GM21515 (cell line): ENCODE results near the gene LPCAT1.
"Not testable (repeated sequence)": the region's sequence is repeated elsewhere in the genome, so short reads cannot be mapped to it uniquely, and the experiment has no call there.

Experiments used
- ATAC-seq: cut with Tn5 transposase; IDR thresholded peaks from one replicate; pipeline ENCODE4 v1.9.1; 2021; ENCODE audit not compliant: unreplicated experiment

The LPCAT1 gene

GRCh38 chr5:1523793-1524480, at the start of gene LPCAT1:
Gene LPCAT1 (minus strand): TSS chr5:1523960. CDS start chr5:1523844, 116 bp downstream.
- peak; percentile 71 for ATAC-seq

GRCh38 chr5:1571875-1572274, 48.1 kb upstream of the LPCAT1 start:
- ATAC-seq, result not testable (repeated sequence)

GRCh38 chr5:1570975-1571374, 47.2 kb upstream of the LPCAT1 start:
- no peak for ATAC-seq

GRCh38 chr5:1568201-1568979, 44.6 kb upstream of the LPCAT1 start:
- ATAC-seq, result no peak

- ATAC-seq, result not testable (repeated sequence)
Measured at GRCh38 chr5:1567527-1568200, 43.9 kb upstream of the LPCAT1 start.

GRCh38 chr5:1565737-1566734, 42.3 kb upstream of the LPCAT1 start:
- ATAC-seq, result no peak

- no peak for ATAC-seq
Measured at GRCh38 chr5:1564824-1565736, 41.3 kb upstream of the LPCAT1 start.

GRCh38 chr5:1564182-1564748, 40.5 kb upstream of the LPCAT1 start:
- ATAC-seq, result no peak

GRCh38 chr5:1563617-1564181, 39.9 kb upstream of the LPCAT1 start:
- no peak for ATAC-seq

GRCh38 chr5:1563051-1563461, 39.3 kb upstream of the LPCAT1 start:
- no peak for ATAC-seq

- no peak for ATAC-seq
Measured at GRCh38 chr5:1562599-1562998, 38.8 kb upstream of the LPCAT1 start.

- no peak for ATAC-seq
Measured at GRCh38 chr5:1561402-1561929, 37.7 kb upstream of the LPCAT1 start.

- ATAC-seq, result not testable (repeated sequence)
Measured at GRCh38 chr5:1560499-1560898, 36.7 kb upstream of the LPCAT1 start.

GRCh38 chr5:1558944-1559343, 35.2 kb upstream of the LPCAT1 start:
- no peak for ATAC-seq

- ATAC-seq, result no peak
Measured at GRCh38 chr5:1557114-1557873, 33.5 kb upstream of the LPCAT1 start.

GRCh38 chr5:1555808-1556731, 32.3 kb upstream of the LPCAT1 start:
- no peak for ATAC-seq
